Lung (tissue), 12 donors: ENCODE results near the gene PARD3. TPM values are rescaled to one million over a fixed set of nuclear protein-coding genes. Genes with fewer than 3 reads are reported as not detected.

ENCODE experiments used
- ATAC-seq: fragments of 200-7000 bp; cut with Tn5 transposase; one replicate; pipeline ENCODE4 v1.9.1; 2020; ENCODE audit warnings: moderate number of reproducible peaks; ENCODE audit not compliant: insufficient read depth, low FRiP score
- DNase-seq, 3 donors: peaks; one replicate each; pipeline ENCODE4 v3.0.0-alpha.2; 2013 to 2017
- H3K27ac ChIP-seq, 2 donors: one replicate each; pipeline ENCODE4 v1.5.1; 2013; ENCODE audit warnings: mild to moderate bottlenecking in 2 of 2, moderate library complexity in 2 of 2, control low read depth in 1 of 2, inconsistent platforms in 1 of 2, low read depth in 1 of 2, low read length in 1 of 2
- H3K27me3 ChIP-seq, 3 donors: one replicate each; pipeline ENCODE4 v1.5.1; 2013; ENCODE audit warnings: low read length in 2 of 3; ENCODE audit not compliant: control insufficient read depth in 3 of 3, insufficient read depth in 3 of 3
- H3K36me3 ChIP-seq, 4 donors: one replicate each; pipeline ENCODE4 v1.5.1; 2013; ENCODE audit warnings: low read length in 4 of 4, mild to moderate bottlenecking in 1 of 4, moderate library complexity in 1 of 4; ENCODE audit not compliant: control insufficient read depth in 4 of 4, insufficient read depth in 4 of 4
- H3K4me1 ChIP-seq, 5 donors: one replicate each; pipeline ENCODE4 v1.5.1; 2013; ENCODE audit warnings: low read length in 5 of 5, mild to moderate bottlenecking in 2 of 5, moderate library complexity in 1 of 5; ENCODE audit not compliant: control insufficient read depth in 5 of 5, insufficient read depth in 5 of 5
- H3K4me3 ChIP-seq: one replicate; pipeline ENCODE4 v1.5.1; 2013; ENCODE audit warnings: mild to moderate bottlenecking, control low read depth, moderate library complexity
- H3K9ac ChIP-seq, 2 donors: one replicate each; pipeline ENCODE4 v1.5.1; 2013; ENCODE audit warnings: low read length in 2 of 2, control low read depth in 1 of 2; ENCODE audit not compliant: insufficient read depth in 1 of 2
- H3K9me3 ChIP-seq, 4 donors: one replicate each; pipeline ENCODE4 v1.5.1; 2013; ENCODE audit warnings: low read length in 3 of 4, mild to moderate bottlenecking in 1 of 4, moderate library complexity in 1 of 4; ENCODE audit not compliant: control insufficient read depth in 4 of 4, insufficient read depth in 3 of 4
- CTCF ChIP-seq: IDR thresholded peaks from 2 replicates; pipeline ENCODE4 v1.5.1; 2012; ENCODE audit warnings: mild to moderate bottlenecking; ENCODE audit errors: control extremely low read depth, extremely low read depth
- WGBS, 2 donors: extraction: QIAGEN DNeasy Blood & Tissue Kit; methylation state at CpG; one replicate each; pipeline ENCODE4 v1.1.7; 2013; 5-methylcytosine and 5-hydroxymethylcytosine counted together
- polyA plus RNA-seq, 2 donors: library from polyadenylated mRNA; stranded (reverse); fragments of 200-250 nt; gene quantifications; one replicate each; pipeline ENCODE4 v1.2.1, GENCODE V29; 2013
- total RNA-seq, 2 donors: library from RNA; depleted of rRNA in 1 of 2; stranded (reverse); fragments of >200 nt in 1 of 2; gene quantifications; one replicate each; pipeline ENCODE4 v1.2.1, GENCODE V29; 2014 to 2021
- donor health status: control.
- donor health status: control.
- donor health status: Bipolar disorder and iron deficiency.
- donor health status: healthy.
- donor health status: DM: yes; HTN: yes; CAD: no.

PARD3 gene
- total and polyA plus RNA-seq, 4 donors, result 10.3 to 69.2 (median 27.6) TPM

- Histone ChIP-seq H3K27me3 (no peaks in the 10 kb centered on the region), H3K4me1 (peaks cover 4 to 34% (median 17%) of the 10 kb centered on the region in 5 donors), H3K4me3 (no peak overlapping the region), H3K27ac (no peak overlapping the region), H3K9me3 (no peaks in the 10 kb centered on the region), H3K36me3 (no peaks in the 10 kb centered on the region), H3K9ac (no peak overlapping the region)
- WGBS, 2 donors, result 49 to 52% methylated on average over 6 of the region's 6 CpGs
- TF ChIP-seq CTCF, result peak; percentile 40
- DNase-seq, result peak; percentile 50 to 82 (median 79)
- no peak for ATAC-seq
These were observed 159.6 kb downstream of the PARD3 start for GRCh38 chr10:34655286-34656170.

- Histone ChIP-seq H3K4me3 (no peak overlapping the region), H3K36me3 (no peaks in the 10 kb centered on the region), H3K27ac (no peak overlapping the region), H3K27me3 (no peaks in the 10 kb centered on the region), H3K4me1 (peaks cover 4 to 34% (median 17%) of the 10 kb centered on the region in 5 donors), H3K9ac (no peak overlapping the region), H3K9me3 (no peaks in the 10 kb centered on the region)
- no peak for TF ChIP-seq CTCF
- no peak for ATAC-seq
- DNase-seq, result no peak
- 67 to 78% methylated on average over 3 of the region's 3 CpGs for WGBS, 2 donors
These were observed 160.9 kb downstream of the PARD3 start for GRCh38 chr10:34654211-34654610.

GRCh38 chr10:34653530-34653929 lies 161.6 kb downstream of the PARD3 start:
- no peak overlapping the region for H3K27ac ChIP-seq
- no peaks in the 10 kb centered on the region for H3K27me3 ChIP-seq
- no peak for DNase-seq
- TF ChIP-seq CTCF, result no peak
- no peak overlapping the region for H3K4me3 ChIP-seq
- no peak overlapping the region for H3K9ac ChIP-seq
- 92 to 94% methylated on average over 4 of the region's 4 CpGs for WGBS, 2 donors
- ATAC-seq, result no peak
- H3K4me1 ChIP-seq, result peaks cover 4 to 34% (median 17%) of the 10 kb centered on the region in 5 donors
- no peaks in the 10 kb centered on the region for H3K36me3 ChIP-seq
- H3K9me3 ChIP-seq, result no peaks in the 10 kb centered on the region
